HG03558 (cell line): ENCODE measurements around the gene HIPK2.

Experiments used
- ATAC-seq: cut with Tn5 transposase; IDR thresholded peaks from one replicate; pipeline ENCODE4 v1.9.1; 2021; ENCODE audit warnings: moderate number of reproducible peaks; ENCODE audit not compliant: unreplicated experiment; ENCODE audit errors: extremely low read depth

The HIPK2 gene

DNA sequence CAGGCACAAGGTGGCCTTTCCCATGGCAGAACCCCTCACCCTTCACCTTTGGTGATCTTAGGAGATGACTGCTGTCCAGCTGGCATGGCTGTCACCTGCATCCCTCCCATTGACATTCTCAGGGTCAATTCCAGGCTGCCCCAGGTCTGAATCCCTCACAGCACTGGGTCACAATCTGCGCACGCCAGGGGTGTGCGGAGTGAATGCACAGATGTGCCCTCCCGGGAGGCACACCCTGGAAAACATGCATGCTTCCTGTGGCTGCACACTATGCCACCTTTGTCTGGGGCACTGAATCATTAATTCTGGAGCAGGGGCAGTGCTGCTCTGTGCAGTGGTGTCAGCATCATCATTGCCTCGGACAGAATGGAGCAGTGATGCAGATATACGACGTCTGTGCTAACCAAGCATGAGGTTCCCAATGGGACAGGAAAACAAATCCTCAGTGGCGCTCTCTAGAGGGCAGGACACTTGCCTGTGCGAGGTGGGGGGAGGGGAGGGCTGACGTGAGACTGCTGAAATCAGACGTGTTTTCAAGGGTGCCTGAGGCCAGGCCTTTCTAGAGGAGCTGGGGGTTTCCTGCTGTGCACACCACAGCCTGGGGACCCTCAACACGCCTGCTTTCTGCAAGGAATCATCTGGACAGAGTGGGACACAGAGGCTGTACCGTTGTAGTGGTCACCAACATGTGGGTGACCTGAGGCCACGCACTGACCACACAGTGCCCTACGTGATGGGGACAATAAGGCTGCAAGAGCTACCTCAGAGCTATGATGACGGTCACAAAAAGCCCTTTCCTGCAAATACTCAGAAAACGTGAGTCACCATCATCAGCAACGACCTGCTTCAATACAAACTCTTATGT, 77.9 kb downstream of the HIPK2 start:
- ATAC-seq: no peak

DNA sequence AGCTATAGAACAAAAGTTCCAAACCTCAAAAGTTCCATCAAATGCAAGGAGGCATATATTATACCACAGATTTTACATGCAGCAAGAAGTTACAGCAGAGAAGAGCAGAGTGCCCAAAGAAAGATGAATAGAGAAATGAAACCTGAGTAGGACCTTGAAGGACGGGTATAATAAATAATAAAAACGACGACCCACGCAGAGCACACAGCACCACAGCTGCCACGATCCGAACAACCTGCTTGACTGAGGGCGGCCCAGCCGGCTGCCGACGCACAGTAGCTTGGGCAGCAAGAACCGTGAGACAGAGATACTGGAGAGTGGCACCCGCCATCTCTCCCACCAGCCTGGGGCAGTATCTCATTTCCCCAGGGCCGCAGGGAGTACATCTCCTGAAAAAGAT, 79.0 kb downstream of the HIPK2 start:
- ATAC-seq: no peak

DNA sequence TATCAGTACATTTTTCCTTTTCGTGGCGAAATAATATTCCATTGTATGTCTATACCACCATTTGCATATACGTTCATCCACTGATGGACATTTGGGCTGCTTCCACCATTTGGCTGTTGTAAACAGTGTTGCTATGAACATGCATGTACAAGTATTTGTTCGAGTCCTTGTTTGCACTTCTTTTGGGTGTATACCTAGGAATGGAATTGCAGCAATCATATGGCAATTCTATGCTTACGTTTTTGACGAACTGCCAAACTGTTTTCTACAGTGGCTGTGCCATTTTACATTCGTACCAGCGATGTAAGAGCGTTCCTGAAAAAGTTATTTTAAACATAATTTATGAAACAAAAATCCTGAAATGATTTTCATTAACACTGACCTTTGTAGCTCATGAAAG, 79.5 kb downstream of the HIPK2 start:
- ATAC-seq: no peak

DNA sequence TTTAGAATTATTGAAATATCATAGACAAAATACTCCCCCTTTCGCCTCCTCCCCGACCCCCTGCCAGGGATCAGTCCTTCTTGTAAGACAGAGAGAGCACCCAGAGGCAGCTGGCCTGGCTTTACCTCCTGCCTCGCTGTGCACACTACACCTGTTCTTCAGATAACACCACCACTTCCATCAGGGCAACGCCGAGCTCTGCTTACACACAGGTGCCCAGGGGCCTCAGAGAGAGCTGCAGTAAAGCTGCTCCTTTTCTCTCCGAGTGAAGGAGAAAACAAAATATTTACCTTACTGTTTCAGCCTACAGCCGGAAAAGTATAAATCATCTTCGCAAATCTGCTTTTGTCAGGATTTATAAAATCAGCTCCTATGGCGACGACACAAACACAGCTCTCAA, 80.7 kb downstream of the HIPK2 start:
- ATAC-seq: no peak

DNA sequence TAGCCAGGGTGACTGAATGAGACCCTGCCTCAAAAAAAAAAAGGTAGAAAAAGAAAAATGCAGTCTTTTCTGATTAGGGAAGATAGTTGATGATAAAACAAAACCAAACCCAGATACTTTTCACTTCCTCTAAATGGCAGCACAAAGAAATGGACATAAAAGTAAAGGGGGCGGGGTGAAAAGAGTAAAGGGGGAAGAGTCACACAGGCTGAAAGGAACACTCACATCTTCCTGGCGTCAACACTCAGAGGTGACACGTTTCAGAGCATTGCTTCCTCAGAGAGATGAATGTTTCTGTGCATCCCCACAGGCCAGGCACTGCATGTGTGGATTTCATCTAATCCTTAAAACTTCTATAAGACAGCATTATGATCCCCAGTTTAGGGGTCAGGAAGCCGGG, 81.2 kb downstream of the HIPK2 start:
- no peak for ATAC-seq

DNA sequence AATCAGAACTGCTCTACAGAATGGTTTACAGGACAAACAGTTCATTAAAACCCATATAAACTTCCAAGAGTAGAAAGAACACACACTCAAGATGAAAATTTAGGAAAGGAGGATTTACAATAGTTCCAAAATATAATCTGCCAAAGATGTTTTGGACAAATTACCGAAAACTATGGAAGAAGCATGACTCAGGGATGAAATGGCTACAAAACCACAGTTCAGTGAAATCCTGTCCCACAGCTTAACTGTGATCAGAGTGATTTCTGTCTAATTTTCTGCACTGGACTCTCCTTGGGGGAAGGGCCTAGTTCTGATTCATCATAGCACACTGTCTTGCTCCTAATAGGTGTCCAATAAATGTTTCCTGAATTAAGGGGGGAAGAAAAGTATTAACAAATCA, 82.2 kb downstream of the HIPK2 start:
- ATAC-seq: no peak

DNA sequence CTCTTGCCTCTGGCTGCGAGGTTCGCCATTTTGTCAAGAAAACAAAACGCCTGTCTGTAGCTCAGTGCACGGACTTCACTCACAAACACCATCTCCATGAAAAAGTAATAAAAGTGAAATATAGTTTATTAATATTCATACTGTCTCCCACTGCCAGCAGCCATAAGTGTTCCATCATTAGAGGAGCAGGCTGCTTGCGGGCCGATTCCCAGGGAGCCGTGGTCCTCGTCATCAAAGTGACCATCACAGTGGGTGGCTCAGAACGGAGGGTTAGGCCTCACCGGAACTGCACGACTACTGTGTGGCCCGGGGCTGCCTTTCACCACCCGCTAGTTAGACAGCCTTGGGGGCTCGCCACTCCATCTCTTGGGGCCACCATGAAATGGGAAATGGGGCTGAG, 82.7 kb downstream of the HIPK2 start:
- no peak for ATAC-seq

DNA sequence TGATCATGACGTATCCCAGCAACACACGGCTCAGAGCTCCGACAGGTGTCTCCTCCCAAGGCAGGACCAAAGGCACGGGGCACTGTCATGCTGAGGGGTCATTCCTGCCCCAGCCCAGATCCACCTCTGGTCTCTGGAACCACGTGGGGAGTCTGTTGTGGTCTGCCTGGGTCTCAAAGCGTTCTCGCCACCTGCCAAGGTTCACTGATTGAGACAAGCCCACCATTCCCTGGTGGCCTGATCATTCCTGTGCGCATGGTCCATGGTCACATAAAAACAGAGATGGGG, 83.5 kb downstream of the HIPK2 start:
- no peak for ATAC-seq

DNA sequence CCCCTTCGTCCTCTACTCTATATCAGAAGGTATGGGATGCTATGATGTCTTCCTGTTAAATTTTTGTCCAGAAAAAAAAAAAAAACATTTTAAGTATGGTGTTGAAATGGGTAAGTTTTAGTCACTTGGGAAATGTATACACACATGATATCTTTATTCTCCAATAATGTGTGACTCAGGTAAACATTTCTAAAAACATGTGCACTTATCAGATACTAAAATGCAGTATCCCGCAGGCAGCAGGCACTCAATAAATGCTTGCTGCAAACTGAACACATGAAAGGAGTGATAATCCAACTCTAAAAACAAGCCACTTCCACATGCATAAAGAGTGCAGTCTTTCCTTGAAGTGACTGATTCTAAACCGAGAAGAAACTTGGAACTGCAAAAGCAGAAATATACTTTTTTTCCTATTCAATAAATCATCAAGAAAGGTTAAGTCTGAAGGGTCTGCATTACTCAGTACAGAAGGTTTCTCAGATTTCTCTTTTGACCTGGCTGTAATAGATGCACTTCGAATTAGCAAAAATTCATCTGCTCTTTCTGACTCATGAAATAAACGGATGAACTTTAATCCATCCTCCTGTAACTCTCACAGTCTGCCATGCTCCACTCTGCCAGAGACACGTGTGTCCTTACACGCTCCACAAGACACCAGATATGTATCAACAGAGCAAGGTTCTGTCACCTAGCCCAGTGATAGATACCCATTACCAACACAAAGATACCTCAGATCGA, 84.0 kb downstream of the HIPK2 start:
- no peak for ATAC-seq

DNA sequence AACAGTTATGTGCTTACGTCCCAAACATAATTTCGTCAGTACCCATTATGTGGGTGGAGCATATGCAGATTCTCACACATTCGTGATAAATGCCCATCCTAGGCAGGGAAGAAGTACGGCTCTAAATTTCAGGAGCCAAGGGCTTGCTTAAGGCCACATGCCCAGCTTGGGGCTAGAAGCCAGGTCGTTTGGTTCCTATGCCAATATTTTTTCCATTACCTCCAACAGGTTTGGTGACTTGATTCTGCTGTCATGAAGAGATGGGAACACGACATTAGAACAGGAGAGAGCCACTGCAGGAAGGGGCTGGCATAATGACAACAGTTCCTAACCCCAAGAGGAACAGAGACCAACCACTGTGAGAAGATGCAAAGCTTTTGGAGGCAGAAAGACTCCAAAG, 85.1 kb downstream of the HIPK2 start:
- ATAC-seq: no peak

DNA sequence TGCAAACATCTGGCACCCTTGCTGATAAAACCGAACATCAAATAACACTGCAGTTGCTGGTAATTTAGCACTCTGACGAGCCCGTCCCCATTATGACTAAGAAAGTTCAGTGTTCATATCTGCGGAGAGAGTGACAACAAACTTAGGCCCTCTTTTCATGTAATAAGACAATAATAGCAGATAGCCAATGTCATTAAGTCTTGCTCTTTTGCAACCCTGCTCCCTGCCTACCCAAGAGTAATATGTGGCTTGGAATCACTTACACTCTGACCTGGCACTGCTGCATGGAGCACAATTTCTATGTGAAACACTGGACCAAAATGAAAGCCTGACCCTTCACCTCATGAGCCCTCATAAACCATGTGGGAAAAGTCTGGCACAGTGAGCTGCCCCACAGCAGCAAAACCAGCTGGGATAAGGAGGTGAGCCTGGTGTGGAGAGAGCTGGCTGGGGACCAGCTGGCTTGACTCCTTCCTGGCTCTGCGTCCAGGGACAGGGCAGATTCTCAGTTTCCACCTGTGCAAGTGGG, 86.5 kb downstream of the HIPK2 start:
- no peak for ATAC-seq

DNA sequence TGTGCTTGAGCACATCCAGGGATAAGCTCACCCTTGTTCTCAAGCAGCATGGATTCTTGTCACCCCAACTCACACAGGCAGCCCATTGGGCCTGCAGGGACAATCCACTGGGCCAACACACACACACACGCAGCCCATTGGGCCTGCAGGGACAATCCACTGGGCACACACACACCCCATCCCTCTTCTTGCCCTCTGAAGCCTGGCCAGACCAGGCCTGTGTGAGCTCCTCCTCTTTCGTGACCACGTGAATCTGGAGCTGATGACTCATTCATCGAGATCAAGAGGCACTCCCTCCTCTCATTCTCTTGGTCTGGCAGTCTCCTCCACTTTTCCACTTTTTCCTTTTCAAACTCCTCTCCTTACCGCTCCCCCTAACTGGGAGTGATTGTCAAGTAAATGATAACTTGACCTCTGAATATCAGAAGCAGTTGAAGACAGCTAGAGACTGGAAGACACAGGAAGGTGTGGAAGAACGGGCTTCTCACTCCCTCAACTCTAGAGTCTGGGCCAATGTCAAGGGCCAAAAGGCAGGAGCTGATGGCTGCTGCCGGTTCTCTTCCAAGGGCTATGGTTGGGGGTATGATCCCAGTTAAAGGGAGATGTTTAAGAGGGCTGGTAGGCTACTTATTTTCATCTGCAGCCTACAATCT, 89.7 kb downstream of the HIPK2 start:
- ATAC-seq: no peak

DNA sequence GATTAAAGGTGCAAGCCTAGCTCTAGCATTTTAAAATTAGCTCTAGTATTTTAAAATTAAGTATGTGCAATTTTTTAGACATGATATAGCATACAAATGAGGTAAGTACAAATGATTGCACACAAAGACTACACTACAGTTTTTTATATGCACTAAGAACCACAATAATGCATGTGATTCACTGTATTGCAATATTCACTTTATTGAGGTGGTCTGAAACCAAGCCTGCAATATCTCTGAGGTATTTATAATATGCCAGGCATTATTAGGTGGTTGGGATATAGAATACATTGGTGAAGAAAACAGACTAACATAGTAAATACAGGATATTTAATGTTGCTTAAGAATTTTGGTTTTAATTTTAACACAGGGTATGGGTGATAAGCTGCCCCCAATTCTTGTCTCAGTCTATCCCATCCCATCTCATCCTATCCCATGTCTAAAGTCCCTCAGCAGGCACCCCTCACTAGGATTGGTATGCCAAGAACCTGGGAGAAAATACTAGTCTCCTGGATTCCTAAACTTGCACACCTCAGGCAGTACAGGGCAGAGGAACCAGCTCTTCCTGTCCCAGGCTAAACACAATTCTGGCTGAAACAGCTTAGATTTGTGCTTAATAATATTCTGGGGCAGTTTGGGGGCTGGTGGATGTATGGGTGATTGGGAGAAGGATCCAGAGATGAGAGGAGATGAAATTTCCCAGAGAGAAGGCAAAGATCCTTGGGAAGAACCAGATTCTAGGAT, 90.4 kb downstream of the HIPK2 start:
- no peak for ATAC-seq

DNA sequence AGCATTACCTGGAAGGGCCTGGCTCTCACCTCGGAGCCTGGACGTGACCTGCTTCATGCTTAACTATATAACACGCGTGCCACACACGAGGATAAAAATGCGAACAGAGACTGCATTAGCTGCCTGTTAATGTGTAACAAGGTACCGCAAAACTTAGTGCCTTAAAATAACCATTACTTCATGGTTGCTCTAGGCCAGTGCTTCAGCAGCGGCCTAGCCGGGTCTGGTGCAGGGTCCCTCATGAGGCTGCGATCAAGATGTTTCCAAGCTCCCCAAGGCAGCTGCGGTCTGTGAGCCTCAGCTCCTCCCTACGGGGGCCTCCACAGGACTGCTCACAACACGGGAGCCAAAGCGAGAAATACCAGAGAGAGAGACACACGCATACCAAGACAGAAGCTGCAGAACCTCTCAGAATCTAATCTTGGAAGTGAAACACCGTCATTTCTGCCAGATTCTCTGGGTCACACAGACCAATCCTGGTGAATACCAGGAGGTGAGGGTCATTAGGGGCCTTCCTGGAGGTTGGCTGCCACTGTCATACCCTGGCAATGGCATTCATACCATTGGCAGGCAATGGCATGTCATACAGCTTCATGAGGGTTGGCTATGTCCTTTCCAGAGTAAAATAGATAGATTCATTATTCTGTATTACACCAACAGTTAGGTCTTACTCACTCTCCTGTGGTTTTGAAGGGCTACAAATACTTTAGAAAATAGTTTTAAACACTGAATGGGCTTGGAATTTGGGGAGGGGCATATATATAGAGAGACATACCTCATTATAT, 94.5 kb downstream of the HIPK2 start:
- peak; percentile 44 for ATAC-seq

DNA sequence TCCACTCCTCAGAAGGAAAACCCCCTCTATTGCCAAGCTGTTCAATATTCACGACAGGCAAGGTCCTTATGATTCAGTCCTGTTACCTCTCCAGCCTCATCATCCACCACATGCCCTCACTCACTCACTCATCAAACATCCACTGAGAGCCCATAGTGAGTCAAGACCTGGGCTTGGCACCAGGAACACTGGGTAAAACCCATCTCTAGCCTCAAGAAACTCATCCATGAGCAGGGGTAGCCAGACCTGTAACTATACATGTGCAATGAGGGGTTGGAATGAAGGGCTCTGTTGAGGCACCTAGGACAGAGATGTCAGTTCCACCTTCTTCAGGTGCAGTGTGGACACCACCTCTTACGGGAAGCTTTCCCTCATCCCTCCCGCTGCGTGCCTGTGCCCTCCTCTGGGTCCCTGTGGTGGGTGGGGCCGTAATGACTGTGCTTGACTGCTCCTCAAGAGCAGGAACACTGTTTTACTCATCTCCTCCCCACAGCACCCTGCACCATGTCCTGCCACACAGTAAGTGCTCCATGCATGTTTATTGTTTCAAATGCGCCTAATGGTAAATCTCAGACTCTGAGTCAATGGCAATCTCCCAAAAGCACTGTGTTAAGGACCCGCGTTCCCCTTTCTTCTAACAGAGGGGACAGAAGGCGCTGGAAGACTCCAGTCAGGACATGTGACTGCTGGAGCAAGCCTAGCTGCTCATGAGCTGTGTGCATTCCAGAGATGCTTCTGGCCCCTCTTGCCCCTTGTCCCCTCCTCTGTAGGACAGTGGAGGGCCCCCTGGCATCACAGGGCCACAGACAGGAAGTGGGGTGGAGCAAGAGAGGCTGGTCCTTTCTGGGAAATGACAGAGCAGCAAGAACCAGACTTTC, 95.4 kb downstream of the HIPK2 start:
- ATAC-seq: no peak

DNA sequence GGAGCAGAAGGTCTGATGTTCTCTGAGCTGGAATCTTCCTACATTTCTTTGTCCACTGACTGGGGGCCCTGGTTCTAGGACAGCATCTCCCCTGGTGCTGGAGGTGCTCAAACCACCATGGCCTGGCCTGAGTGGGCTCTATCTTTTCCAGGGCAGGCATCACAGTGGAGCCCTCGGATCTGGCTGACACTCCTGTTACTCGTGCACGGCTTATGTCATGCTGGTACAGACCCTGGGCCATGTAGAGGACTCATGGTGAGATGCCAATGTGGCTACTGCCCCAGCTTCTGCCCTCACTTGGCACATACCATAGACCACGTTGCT, 96.0 kb downstream of the HIPK2 start:
- no peak for ATAC-seq

DNA sequence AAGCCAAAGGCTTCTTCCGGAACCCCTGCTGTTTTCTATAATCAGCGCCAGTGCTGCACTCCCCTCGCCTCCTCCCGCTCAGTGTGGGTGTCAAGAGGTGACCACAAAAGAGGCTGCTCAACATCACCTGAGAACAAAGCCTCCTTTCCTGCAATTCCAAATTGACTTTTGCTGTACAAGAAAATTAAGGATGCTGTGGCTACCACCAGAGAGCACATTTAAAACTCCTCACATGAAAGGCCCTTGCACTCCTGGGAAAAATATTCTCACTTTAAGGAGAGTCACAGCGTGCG, 96.4 kb downstream of the HIPK2 start:
- ATAC-seq: no peak

DNA sequence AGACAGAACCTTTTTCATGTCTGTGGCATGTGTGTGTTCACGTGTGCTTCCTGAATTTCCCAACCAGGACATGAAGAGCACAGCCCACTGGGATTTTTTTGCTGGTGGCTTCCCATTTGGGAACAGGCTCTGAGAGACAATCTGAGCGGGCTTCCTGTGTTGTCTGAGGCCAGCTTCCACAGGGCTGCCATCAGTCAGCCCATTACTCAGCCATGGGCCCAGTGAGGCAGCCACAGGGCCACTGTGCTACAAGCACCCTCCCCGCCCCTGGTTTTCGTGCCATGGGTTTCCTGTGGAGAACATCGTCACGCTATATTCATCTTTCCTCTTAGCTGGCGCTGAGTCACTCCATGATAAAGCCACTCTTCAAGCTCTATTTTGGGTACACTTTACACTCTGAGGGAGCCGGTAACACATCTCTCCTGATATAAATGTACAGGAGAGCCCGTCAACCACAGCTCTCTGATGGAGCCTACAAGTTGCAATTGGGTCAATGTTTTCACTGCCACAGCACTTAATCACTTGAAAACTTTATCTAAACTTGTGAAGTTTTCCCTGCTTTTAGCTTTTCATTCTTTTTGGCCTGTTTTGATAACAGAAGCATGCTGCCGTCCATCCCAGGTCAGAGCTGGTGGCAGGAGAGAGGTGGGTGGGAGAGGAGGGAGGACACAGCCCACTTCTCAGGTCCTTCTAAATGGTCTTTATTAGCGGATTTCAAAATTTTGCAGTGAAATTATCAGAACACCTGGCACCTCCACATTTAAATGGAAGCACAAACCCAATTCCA, 96.9 kb downstream of the HIPK2 start:
- no peak for ATAC-seq
